GM23248 (cell line): Measurements from ENCODE around the gene VWF. TPM values are rescaled to one million over a fixed set of nuclear protein-coding genes. Genes with fewer than 3 reads are reported as not detected.
A peak's percentile ranks its signal among the peaks of the same experiment; 100 is the strongest.
"Not testable (repeated sequence)": the region's sequence is repeated elsewhere in the genome, so short reads cannot be mapped to it uniquely, and the experiment has no call there.

Source experiments
- DNase-seq: peaks from one replicate; pipeline ENCODE4 v3.0.0-alpha.2; 2015
- H2AFZ ChIP-seq: fragments of 200-600 bp; sonication (generic); 2 replicates; pipeline ENCODE4 v1.6.1; 2016; ENCODE audit warnings: antibody characterized with exemption
- H3F3A ChIP-seq: fragments of 200-600 bp; sonication (generic); 2 replicates; pipeline ENCODE4 v1.6.1; 2016; ENCODE audit warnings: mild to moderate bottlenecking, antibody characterized with exemption, mixed run types; ENCODE audit not compliant: insufficient read depth
- H3K27ac ChIP-seq: fragments of 200-600 bp; sonication (generic); 2 replicates; pipeline ENCODE4 v1.5.1; 2016; ENCODE audit warnings: mild to moderate bottlenecking
- H3K27me3 ChIP-seq: fragments of 200-600 bp; sonication (generic); replicated peaks from 2 replicates; pipeline ENCODE4 v1.6.1; 2016; ENCODE audit warnings: mild to moderate bottlenecking; ENCODE audit not compliant: insufficient read depth
- H3K36me3 ChIP-seq: fragments of 200-600 bp; sonication (generic); 2 replicates; pipeline ENCODE4 v1.6.1; 2016; ENCODE audit warnings: low read depth, mild to moderate bottlenecking
- H3K4me1 ChIP-seq: fragments of 200-600 bp; sonication (generic); 2 replicates; pipeline ENCODE4 v1.6.1; 2016; ENCODE audit warnings: mild to moderate bottlenecking; ENCODE audit not compliant: insufficient read depth
- H3K4me2 ChIP-seq: fragments of 200-600 bp; sonication (generic); one replicate; pipeline ENCODE4 v1.6.1; 2016; ENCODE audit warnings: mild to moderate bottlenecking; ENCODE audit not compliant: unreplicated experiment
- H3K4me3 ChIP-seq: fragments of 200-600 bp; sonication (generic); 2 replicates; pipeline ENCODE4 v1.5.1; 2016; ENCODE audit warnings: mild to moderate bottlenecking
- H3K79me2 ChIP-seq: fragments of 200-600 bp; sonication (generic); 2 replicates; pipeline ENCODE4 v1.6.1; 2016; ENCODE audit warnings: mild to moderate bottlenecking; ENCODE audit not compliant: insufficient read depth
- H3K9ac ChIP-seq: fragments of 200-600 bp; sonication (generic); 2 replicates; pipeline ENCODE4 v1.6.1; 2016; ENCODE audit warnings: mild to moderate bottlenecking
- H3K9me2 ChIP-seq: fragments of 200-600 bp; sonication (generic); 2 replicates; pipeline ENCODE4 v1.6.1; 2016; ENCODE audit warnings: mixed run types, mild to moderate bottlenecking, moderate library complexity; ENCODE audit not compliant: insufficient read depth
- H3K9me3 ChIP-seq: fragments of 200-600 bp; sonication (generic); one replicate; pipeline ENCODE4 v1.6.1; 2017; ENCODE audit warnings: low read depth
- H4K20me1 ChIP-seq: fragments of 200-600 bp; sonication (generic); 2 replicates; pipeline ENCODE4 v1.6.0; 2016; ENCODE audit not compliant: insufficient read depth
- EZH2 ChIP-seq: fragments of 200-600 bp; sonication (generic); IDR thresholded peaks from 2 replicates; pipeline ENCODE4 v1.6.1; 2018; ENCODE audit warnings: antibody characterized with exemption, mild to moderate bottlenecking; ENCODE audit not compliant: insufficient read depth, poor library complexity, severe bottlenecking
- EZH2phosphoT487 ChIP-seq: fragments of 200-600 bp; sonication (generic); IDR thresholded peaks from 2 replicates; pipeline ENCODE4 v1.6.1; 2018; ENCODE audit warnings: antibody characterized with exemption, moderate library complexity, mild to moderate bottlenecking, low read depth; ENCODE audit not compliant: insufficient read depth
- WGBS, 2 experiments: methylation state at CpG; one replicate each; pipeline ENCODE4 v1.1.6; 2015 to 2017; ENCODE audit warnings: low lambda C conversion rate in 2 of 2, low coverage in 1 of 2; ENCODE audit errors: missing lambda C conversion rate in 2 of 2; 5-methylcytosine and 5-hydroxymethylcytosine counted together
- in situ Hi-C: fragments of 300-500 bp; cut with MboI; formaldehyde crosslinking; loops from 2 replicates; pipeline ENCODE4 v1.15.0; 2020
- polyA plus RNA-seq: library from polyadenylated mRNA; unstranded; fragments of >200 nt; fragmentation: Nextera tagmentation; extraction: Ambion mirVana; gene quantifications from 2 replicates; pipeline ENCODE4 v1.2.1, GENCODE V29; 2016
- total RNA-seq: library from RNA; depleted of rRNA; stranded (reverse); fragments of >200 nt; shearing (Covaris generic); gene quantifications from 2 replicates; pipeline ENCODE4 v1.2.3, GENCODE V29; 2014

VWF gene
- total and polyA plus RNA-seq, 2 experiments from 2014 or later = 0.14 TPM; not detected in 1

- Histone ChIP-seq H3K9me2 (no peaks in the 10 kb centered on the region), H2AFZ (no peak overlapping the region), H3K4me2 (no peak overlapping the region), H3K9ac (no peak overlapping the region), H4K20me1 (no peaks in the 10 kb centered on the region), H3K79me2 (no peaks in the 10 kb centered on the region), H3K27ac (no peak overlapping the region), H3K9me3 (no peaks in the 10 kb centered on the region), H3K36me3 (no peaks in the 10 kb centered on the region), H3K27me3 (no peaks in the 10 kb centered on the region), H3K4me3 (no peak overlapping the region), H3F3A (peaks cover 14% of the 10 kb centered on the region; the same call in 1 of the 2 replicates), H3K4me1 (peaks cover 10% of the 10 kb centered on the region)
- 63 to 64% methylated on average over 13 to 16 of the region's 16 CpGs for WGBS, 2 experiments
- TF ChIP-seq EZH2phosphoT487 = no peak
- TF ChIP-seq EZH2 = no peak
- peak; percentile 18 for DNase-seq
- in situ Hi-C loops = no loop called here
These were observed 36.8 kb upstream of the VWF start for GRCh38 chr12:6161124-6161882.

- H3K27me3 ChIP-seq, H3K9me3 ChIP-seq, in situ Hi-C loops, H2AFZ ChIP-seq, H3K9me2 ChIP-seq, H3K4me2 ChIP-seq, H3K79me2 ChIP-seq, H3K4me1 ChIP-seq, H3K9ac ChIP-seq, H3K4me3 ChIP-seq, H3K27ac ChIP-seq, DNase-seq, H3F3A ChIP-seq, H3K36me3 ChIP-seq, H4K20me1 ChIP-seq: not testable (repeated sequence)
- WGBS, 2 experiments = 93 to 95% methylated on average over 19 of the region's 19 CpGs
These were observed 35.7 kb upstream of the VWF start for GRCh38 chr12:6160049-6160649.

- H3K4me2 ChIP-seq, H3K4me1 ChIP-seq, H3K9me2 ChIP-seq, H3K4me3 ChIP-seq, H3K27ac ChIP-seq, H4K20me1 ChIP-seq, H3K36me3 ChIP-seq, H3F3A ChIP-seq, DNase-seq, H3K9ac ChIP-seq, H3K27me3 ChIP-seq, in situ Hi-C loops, H3K9me3 ChIP-seq, H2AFZ ChIP-seq, H3K79me2 ChIP-seq: not testable (repeated sequence)
- 91 to 92% methylated on average over 40 to 50 of the region's 50 CpGs for WGBS, 2 experiments
These were observed 34.9 kb upstream of the VWF start for GRCh38 chr12:6159166-6160011.

- in situ Hi-C loops = no loop called here
- Histone ChIP-seq H3F3A (no peaks in the 10 kb centered on the region), H3K27ac (no peak overlapping the region), H3K4me3 (no peak overlapping the region), H3K9ac (no peak overlapping the region), H3K27me3 (no peaks in the 10 kb centered on the region), H3K9me2 (no peaks in the 10 kb centered on the region), H3K4me1 (no peaks in the 10 kb centered on the region), H4K20me1 (no peaks in the 10 kb centered on the region), H3K9me3 (no peaks in the 10 kb centered on the region), H3K79me2 (no peaks in the 10 kb centered on the region), H3K4me2 (no peak overlapping the region), H3K36me3 (no peaks in the 10 kb centered on the region), H2AFZ (no peak overlapping the region)
- no peak for TF ChIP-seq EZH2
- no peak for TF ChIP-seq EZH2phosphoT487
- WGBS, 2 experiments = 96 to 98% methylated on average over 11 of the region's 11 CpGs
- DNase-seq = no peak
These were observed 34.3 kb upstream of the VWF start for GRCh38 chr12:6158749-6159148.
